ENCODE measurements around the gene FHIT.

FHIT gene

GRCh38 chr3:60603860-60604259 is 647.4 kb downstream of the FHIT start:
- no peak for DNase-seq

- no peak for DNase-seq
Observed at GRCh38 chr3:60600848-60601247, 650.4 kb downstream of the FHIT start.

- DNase-seq, result no peak
Observed at GRCh38 chr3:60599586-60599985, 651.7 kb downstream of the FHIT start.

GRCh38 chr3:60598671-60599070 is 652.6 kb downstream of the FHIT start:
- DNase-seq, result no peak

GRCh38 chr3:60594025-60594424 is 657.2 kb downstream of the FHIT start:
- DNase-seq, result no peak

- DNase-seq, result no peak
Observed at GRCh38 chr3:60591267-60591666, 660.0 kb downstream of the FHIT start.

GRCh38 chr3:60588806-60589205 is 662.4 kb downstream of the FHIT start:
- no peak for DNase-seq

- no peak for DNase-seq
Observed at GRCh38 chr3:60585918-60586317, 665.3 kb downstream of the FHIT start.

GRCh38 chr3:60584250-60584649 is 667.0 kb downstream of the FHIT start:
- no peak for DNase-seq

- no peak for DNase-seq
Observed at GRCh38 chr3:60582288-60582687, 669.0 kb downstream of the FHIT start.

GRCh38 chr3:60580809-60581208 is 670.4 kb downstream of the FHIT start:
- no peak for DNase-seq

GRCh38 chr3:60579734-60580133 is 671.5 kb downstream of the FHIT start:
- no peak for DNase-seq

- DNase-seq, result no peak
Observed at GRCh38 chr3:60578936-60579335, 672.3 kb downstream of the FHIT start.

- no peak for DNase-seq
Observed at GRCh38 chr3:60577601-60578000, 673.7 kb downstream of the FHIT start.

- DNase-seq, result no peak
Observed at GRCh38 chr3:60575718-60576272, 675.5 kb downstream of the FHIT start.

- DNase-seq, result no peak
Observed at GRCh38 chr3:60574046-60574769, 677.0 kb downstream of the FHIT start.

GRCh38 chr3:60573494-60573893 is 677.8 kb downstream of the FHIT start:
- DNase-seq, result no peak

GRCh38 chr3:60571511-60571910 is 679.7 kb downstream of the FHIT start:
- no peak for DNase-seq

GRCh38 chr3:60557122-60557521 is 694.1 kb downstream of the FHIT start:
- DNase-seq, result no peak

GRCh38 chr3:60555686-60556354 is 695.4 kb downstream of the FHIT start:
- no peak for DNase-seq

GRCh38 chr3:60553144-60553543 is 698.1 kb downstream of the FHIT start:
- DNase-seq, result no peak

- DNase-seq, result no peak
Observed at GRCh38 chr3:60552581-60552980, 698.7 kb downstream of the FHIT start.

GRCh38 chr3:60551455-60552209 is 699.6 kb downstream of the FHIT start:
- DNase-seq, result no peak

- DNase-seq, result no peak
Observed at GRCh38 chr3:60549863-60550262, 701.4 kb downstream of the FHIT start.
